NB4 (cell line): ENCODE measurements around the gene TMOD1.

Experiments
- POLR2A ChIP-seq: IDR thresholded peaks from 2 replicates; pipeline ENCODE4 v1.6.1; 2011; ENCODE audit warnings: mild to moderate bottlenecking; ENCODE audit not compliant: insufficient read length; ENCODE audit errors: extremely low read depth
- TF ChIP-seq, protein P1 (sequence below): IDR thresholded peaks from one replicate; pipeline ENCODE4 v1.5.1; 2012; ENCODE audit warnings: low read depth, low read length
- TF ChIP-seq, protein P2 (sequence below): IDR thresholded peaks from 2 replicates; pipeline ENCODE4 v1.6.1; 2011; ENCODE audit warnings: low read depth, low read length

DNA sequence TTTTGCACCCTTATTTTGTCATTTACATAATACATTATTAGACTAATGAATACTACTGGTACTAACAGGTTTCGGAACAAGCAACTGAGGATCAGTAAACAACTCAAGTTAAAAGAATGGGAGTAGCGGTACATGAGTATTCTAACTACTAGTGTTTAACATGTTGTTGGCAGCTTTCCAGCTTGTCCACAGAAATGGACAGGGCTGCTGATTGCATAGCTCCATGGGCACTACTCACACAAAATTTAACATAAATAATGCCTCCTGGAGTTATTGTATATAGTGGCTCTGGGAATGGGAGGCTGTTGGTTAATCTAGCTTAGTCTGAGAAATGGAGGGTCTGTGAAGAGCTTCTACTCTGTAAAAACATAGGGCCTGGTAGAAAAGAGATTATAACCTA is 138.9 kb downstream of the TMOD1 start:
- TF ChIP-seq, protein P1, sequence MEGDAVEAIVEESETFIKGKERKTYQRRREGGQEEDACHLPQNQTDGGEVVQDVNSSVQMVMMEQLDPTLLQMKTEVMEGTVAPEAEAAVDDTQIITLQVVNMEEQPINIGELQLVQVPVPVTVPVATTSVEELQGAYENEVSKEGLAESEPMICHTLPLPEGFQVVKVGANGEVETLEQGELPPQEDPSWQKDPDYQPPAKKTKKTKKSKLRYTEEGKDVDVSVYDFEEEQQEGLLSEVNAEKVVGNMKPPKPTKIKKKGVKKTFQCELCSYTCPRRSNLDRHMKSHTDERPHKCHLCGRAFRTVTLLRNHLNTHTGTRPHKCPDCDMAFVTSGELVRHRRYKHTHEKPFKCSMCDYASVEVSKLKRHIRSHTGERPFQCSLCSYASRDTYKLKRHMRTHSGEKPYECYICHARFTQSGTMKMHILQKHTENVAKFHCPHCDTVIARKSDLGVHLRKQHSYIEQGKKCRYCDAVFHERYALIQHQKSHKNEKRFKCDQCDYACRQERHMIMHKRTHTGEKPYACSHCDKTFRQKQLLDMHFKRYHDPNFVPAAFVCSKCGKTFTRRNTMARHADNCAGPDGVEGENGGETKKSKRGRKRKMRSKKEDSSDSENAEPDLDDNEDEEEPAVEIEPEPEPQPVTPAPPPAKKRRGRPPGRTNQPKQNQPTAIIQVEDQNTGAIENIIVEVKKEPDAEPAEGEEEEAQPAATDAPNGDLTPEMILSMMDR, result no peak
- TF ChIP-seq, protein P2, sequence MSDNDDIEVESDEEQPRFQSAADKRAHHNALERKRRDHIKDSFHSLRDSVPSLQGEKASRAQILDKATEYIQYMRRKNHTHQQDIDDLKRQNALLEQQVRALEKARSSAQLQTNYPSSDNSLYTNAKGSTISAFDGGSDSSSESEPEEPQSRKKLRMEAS, result no peak
- no peak for TF ChIP-seq POLR2A
